GM19468 (cell line): Measurements from ENCODE around the gene DHRS13.
"Not testable (repeated sequence)": the region's sequence is repeated elsewhere in the genome, so short reads cannot be mapped to it uniquely, and the experiment has no call there.

ENCODE experiments used
- ATAC-seq: cut with Tn5 transposase; IDR thresholded peaks from one replicate; pipeline ENCODE4 v1.9.1; 2021; ENCODE audit warnings: mild to moderate bottlenecking, moderate library complexity, moderate number of reproducible peaks; ENCODE audit not compliant: unreplicated experiment; ENCODE audit errors: extremely low read depth

The DHRS13 gene

GRCh38 chr17:28864991-28865849 is 37.7 kb downstream of the DHRS13 start:
- no peak for ATAC-seq

GRCh38 chr17:28863953-28864352 is 38.9 kb downstream of the DHRS13 start:
- ATAC-seq: no peak

- no peak for ATAC-seq
Observed at GRCh38 chr17:28862561-28862960, 40.3 kb downstream of the DHRS13 start.

GRCh38 chr17:28861393-28862203 is 41.3 kb downstream of the DHRS13 start:
- ATAC-seq: no peak

GRCh38 chr17:28860363-28860808 is 42.5 kb downstream of the DHRS13 start:
- ATAC-seq: no peak

- no peak for ATAC-seq
Observed at GRCh38 chr17:28858801-28859355, 44.0 kb downstream of the DHRS13 start.

- ATAC-seq: no peak
Observed at GRCh38 chr17:28857905-28858800, 44.7 kb downstream of the DHRS13 start.

GRCh38 chr17:28856028-28856574 is 46.8 kb downstream of the DHRS13 start:
- ATAC-seq: no peak

GRCh38 chr17:28855336-28855679 is 47.6 kb downstream of the DHRS13 start:
- no peak for ATAC-seq

GRCh38 chr17:28854457-28855335 is 48.2 kb downstream of the DHRS13 start, which contains the start of gene ERAL1:
Gene ERAL1, plus strand, starts transcription at chr17:28855016. Its CDS starts 19 bp downstream, at chr17:28855035.
- peak; percentile 89 for ATAC-seq

- no peak for ATAC-seq
Observed at GRCh38 chr17:28853295-28853694, 49.6 kb downstream of the DHRS13 start.

- ATAC-seq: no peak
Observed at GRCh38 chr17:28849281-28849680, 53.6 kb downstream of the DHRS13 start.

- ATAC-seq: not testable (repeated sequence)
Observed at GRCh38 chr17:28848667-28849066, 54.2 kb downstream of the DHRS13 start.
